GM21360 (cell line): Measurements from ENCODE around the gene MAX.
"Not testable (repeated sequence)": the region's sequence is repeated elsewhere in the genome, so short reads cannot be mapped to it uniquely, and the experiment has no call there.

Experiments used
- ATAC-seq: cut with Tn5 transposase; IDR thresholded peaks from one replicate; pipeline ENCODE4 v1.9.1; 2021; ENCODE audit warnings: mild to moderate bottlenecking, moderate library complexity; ENCODE audit not compliant: unreplicated experiment

MAX gene

DNA sequence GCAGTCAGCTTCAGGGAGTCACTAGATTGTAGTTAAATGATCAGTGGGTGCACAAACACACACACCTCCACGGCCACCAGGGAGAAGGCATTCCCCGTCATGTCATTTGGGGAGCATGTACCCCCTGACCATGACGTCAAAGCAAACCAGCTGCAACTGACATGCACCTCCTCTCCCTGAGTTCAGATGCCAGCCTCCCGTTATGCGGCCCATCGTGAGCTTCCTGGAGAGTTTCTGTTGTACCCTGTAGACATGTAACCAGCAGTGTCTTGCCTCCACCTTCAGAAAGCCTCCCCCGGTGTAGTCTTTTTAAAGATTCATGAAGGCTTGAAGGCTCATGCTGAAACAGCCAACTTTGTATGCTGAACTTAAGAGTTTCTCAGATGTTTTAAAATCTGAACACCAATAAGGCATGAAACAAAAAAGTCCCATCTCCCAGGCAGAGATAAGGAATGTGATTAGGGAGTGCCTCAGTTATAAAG is 60.8 kb downstream of the MAX start:
- ATAC-seq = no peak

DNA sequence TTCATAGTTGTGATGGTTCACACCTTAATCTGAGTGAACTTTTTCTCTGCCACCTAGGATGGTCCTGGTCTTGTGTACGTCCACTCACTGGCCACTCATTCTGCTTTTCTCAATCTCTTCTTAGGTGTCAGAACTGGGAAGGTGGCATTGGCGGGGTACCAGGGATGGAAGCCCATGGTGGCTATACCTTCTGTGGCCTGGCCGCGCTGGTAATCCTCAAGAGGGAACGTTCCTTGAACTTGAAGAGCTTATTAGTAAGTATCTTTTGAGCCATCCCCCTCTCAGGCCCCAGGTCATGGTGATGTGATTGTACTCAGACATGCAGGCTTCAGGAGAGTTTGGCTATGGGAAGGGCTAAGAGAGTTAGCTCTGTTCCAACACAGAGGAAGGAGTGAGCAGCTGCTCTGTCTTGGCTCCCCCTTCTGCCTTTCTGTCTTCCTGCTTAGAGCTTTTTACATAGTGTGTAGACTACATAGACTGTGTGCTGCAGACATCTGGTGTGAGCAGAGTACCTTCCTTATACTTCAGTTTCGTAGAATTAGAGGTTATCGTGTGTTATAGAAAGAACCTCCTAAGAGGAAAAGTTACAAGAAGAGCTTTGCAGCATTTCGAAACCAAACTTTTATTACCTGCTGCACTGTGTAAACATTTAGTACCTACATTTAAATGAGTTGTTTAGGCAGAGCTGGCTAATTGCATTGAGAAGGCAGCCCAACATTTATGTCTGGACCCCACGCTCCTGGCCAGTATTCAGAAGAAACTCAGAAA is 61.5 kb downstream of the MAX start:
- ATAC-seq = no peak

DNA sequence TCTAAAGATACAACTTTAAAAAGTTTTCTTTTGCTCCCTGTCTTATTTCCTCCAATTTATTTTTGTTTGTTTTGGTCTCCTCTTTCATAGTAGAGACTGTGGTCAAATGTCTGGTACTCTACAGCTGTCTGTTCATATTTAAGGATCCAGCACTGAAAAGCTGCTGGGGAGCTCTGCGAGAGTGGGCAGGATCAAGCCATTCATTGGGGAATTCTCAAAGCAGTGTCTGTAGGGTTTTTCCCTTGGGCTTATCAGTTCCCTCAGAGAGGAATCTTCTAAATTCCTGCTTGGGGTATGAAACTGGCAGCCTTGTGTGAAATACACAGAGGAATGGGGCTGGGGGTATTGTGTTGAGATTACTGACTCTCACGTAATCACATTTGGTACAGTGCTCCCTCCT is 63.4 kb downstream of the MAX start:
- ATAC-seq = no peak

DNA sequence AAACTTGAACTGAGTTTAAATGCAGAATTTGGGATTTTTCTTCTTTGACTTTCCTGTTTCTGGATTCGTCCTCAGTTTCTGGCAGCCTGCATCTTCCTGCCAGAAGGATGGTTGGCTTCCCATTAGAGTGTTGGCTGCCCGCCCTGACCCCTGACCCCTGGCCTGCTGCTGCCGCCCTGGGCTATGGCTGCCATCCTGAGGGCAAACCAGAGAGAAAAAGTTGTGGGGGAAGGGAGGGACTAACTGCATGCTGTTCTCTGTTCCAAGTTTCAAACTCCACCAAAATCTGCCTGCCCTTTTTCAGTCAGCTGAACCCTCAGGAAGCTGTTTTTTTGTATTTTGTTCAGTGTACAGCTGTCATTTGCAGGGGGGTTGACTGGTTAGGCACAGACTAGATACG is 67.3 kb downstream of the MAX start:
- ATAC-seq = no peak

DNA sequence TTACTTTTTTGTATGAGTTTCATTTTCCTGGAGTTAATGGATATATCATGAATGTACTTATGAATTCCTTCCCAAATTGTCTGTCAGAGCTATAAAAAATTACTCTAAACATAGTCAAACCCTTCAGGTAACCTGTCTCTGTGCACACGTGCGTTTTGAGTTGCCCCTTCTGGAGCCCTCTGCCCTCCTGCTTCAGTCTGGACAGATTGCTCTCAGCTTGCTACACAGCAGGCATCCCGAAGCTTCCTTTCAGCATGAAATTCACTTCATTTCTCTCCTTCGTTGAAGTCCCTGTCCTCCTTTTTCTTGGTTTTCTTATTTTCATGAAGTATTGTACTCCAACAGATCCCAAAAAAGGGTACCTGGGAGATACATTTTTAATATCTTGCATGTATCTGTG is 68.3 kb downstream of the MAX start:
- no peak for ATAC-seq

DNA sequence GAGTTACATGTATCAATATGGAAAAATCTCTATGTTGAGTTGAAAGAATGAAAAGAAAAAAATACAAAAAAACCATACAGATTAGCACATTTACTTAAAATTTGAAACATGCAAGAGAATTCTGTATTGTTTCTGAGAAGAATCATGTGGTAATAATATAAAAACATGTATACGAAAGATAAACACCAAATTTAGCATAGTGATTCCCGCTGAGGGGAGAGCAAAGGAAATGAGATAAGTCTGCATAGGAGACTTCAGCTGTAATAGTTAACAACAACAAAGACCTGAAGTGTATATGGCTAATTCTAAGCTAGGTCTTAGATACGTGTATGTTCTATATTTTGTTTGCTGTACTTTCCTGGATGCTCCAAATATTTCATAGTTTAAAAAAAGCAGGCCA is 69.1 kb downstream of the MAX start:
- ATAC-seq = no peak

DNA sequence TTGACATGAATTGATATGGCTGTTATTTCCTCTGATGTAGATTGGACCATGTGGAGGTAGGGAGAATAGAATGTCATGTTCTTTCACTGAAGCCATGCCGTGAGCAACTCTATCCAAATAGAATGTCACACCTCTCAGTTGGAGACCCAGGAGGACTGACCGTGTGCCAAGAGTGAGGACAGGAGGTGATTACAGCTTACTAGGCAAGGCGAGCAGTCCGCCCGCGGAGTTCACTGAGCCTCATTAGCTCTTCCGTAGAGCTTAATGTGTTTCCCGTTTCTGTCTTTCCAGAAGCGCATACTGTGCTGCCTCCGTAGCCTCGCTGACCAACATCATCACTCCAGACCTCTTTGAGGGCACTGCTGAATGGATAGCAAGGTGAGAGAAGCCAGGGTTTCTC is 70.0 kb downstream of the MAX start:
- ATAC-seq = no peak

DNA sequence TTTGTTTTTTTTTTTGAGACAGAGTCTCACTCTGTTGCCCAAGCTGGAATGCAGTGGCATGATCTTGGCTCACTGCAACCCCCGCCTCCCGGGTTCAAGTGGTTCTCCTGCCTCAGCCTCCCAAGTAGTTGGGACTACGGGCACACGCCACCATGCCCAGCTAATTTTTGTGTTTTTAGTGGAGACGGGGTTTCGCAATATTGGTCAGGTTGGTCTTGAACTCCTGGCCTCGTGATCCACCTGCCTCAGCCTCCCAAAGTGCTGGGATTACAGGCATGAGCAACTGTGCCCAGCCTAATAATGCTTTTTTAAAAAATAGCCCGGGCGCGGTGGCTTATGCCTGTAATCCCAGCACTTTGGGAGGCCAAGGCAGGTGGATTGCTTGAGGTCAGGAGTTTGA is 71.0 kb downstream of the MAX start:
- ATAC-seq = not testable (repeated sequence)

DNA sequence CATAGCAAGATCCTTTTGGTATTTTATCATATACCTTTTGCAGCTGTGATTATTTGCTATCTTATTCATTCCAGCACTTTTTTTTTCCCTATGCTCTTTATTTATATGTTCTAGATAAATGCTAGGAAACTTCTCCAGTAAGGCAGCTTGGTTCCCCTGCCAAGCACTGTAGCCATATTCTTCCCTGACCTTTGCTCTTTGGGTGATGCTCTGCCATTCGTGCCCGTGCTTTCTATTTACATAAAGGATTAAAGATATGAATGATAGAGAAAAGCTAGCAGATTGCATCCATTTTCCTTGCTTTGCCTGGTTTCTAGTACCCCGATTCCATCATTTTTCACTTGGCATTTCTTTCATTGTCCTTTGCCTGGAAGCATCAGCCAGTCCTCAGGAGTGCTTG is 73.4 kb downstream of the MAX start:
- ATAC-seq = no peak

DNA sequence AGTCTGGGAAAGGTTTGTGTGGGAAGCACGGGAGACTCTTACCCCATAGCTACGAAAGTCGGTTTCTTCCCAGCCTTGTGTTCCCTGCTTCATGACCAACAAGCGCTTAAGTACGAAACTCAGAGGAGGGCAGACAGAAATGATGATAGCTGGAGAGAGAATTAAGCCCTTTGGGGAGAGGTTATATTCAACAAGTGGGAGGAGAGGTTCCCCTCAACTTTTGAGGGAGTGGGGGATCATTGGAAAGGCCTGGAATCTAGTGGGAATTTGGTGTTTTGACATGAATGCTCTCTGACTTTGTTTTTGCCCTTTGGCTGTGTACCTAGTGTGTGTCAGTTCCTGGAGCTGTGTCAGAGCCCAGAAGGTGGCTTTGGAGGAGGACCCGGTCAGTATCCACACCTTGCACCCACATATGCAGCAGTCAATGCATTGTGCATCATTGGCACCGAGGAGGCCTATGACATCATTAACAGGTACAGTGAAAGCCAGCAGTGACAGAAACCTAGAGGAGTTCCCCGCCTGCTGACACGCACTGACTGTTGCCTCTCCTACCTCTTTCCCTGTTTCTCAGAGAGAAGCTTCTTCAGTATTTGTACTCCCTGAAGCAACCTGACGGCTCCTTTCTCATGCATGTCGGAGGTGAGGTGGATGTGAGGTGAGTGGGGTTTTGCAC is 75.1 kb downstream of the MAX start:
- no peak for ATAC-seq

DNA sequence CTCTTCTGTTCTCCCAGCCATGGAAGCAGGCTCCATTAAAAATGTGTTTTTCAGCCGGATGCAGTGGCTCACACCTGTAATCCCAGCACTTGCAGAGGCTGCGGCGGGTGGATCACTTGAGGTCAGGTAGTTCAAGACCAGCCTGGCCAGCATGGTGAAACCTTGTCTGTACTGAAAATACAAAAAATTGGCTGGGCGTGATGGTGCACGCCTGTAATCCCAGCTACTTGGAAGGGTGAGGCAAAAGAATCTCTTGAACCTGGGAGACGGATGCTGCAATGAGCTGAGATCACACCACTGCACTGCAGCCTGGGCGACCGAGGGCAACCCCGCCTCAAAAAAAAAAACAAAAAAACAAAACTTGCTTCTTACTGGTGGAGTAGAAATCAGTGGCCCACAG is 75.8 kb downstream of the MAX start:
- ATAC-seq = no peak

DNA sequence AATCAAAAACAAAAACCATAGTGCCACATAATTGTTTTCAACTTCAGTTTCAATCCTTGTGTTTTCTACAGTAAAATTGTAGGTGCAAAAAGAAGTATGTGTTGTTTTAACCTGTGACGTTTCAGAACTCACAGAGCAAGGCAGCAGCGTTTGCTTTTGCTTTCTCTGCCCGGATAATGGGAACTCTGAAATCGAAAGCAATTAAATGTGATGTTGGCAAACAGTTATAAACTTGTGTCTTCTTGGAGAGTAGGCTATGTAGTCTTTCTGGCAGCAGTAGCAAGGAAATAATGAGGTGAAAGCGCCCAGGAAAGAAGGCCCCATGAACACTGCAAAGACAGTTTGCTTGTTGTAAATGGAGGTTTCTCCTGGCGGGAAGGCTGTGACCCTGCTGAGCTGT is 76.5 kb downstream of the MAX start:
- ATAC-seq = no peak
